GM19351 (cell line): ENCODE measurements around the gene SRD5A2.
"Not testable (repeated sequence)": the region's sequence is repeated elsewhere in the genome, so short reads cannot be mapped to it uniquely, and the experiment has no call there.

ENCODE experiments used
- ATAC-seq: cut with Tn5 transposase; IDR thresholded peaks from one replicate; pipeline ENCODE4 v1.9.1; 2021; ENCODE audit warnings: mild to moderate bottlenecking, moderate library complexity; ENCODE audit not compliant: unreplicated experiment

SRD5A2 gene

GRCh38 chr2:31534636-31535035 lies 46.1 kb downstream of the SRD5A2 start:
- no peak for ATAC-seq

DNA sequence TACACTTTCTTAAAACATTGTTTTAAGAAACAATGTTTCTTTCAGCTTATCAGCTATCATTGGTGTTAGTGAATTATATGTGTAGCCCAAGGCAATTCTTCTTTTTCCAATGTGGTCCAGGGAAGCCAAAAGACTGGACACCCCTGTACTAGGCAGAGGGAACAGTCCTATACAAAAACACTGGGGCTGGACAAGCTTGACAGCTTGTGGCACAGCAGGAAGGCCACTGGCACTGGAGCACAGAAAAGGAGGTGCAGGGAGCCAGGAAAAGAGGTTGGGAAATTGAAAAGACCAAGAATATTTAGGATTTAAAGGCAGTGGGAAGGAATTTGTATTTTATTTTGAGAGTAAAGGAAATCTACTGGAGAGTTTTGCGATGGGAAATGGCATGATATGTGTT lies 47.7 kb downstream of the SRD5A2 start:
- ATAC-seq: no peak

DNA sequence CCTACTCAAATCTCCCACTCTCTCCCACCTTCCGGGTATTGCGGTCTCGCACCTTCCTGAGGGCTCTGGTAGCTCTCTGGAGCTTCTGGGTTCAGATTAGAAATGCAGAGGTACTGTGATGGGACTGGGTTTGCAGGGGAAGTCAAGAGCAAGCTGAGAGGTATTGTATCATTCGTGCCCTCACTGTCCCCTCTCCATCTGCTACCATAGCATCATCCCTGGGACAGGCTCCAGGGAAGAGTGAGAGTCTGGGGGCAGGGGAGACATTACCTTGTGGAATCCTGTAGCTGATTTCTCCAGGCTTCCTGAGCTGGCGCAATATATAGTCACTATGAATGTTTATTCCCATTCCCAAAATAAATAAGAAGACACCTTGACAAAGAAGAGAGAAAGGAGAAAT lies 49.6 kb downstream of the SRD5A2 start:
- no peak for ATAC-seq

- ATAC-seq: no peak
These were observed 51.5 kb downstream of the SRD5A2 start for GRCh38 chr2:31529256-31529655.

- ATAC-seq: no peak
These were observed 51.9 kb downstream of the SRD5A2 start for GRCh38 chr2:31528823-31529222.

DNA sequence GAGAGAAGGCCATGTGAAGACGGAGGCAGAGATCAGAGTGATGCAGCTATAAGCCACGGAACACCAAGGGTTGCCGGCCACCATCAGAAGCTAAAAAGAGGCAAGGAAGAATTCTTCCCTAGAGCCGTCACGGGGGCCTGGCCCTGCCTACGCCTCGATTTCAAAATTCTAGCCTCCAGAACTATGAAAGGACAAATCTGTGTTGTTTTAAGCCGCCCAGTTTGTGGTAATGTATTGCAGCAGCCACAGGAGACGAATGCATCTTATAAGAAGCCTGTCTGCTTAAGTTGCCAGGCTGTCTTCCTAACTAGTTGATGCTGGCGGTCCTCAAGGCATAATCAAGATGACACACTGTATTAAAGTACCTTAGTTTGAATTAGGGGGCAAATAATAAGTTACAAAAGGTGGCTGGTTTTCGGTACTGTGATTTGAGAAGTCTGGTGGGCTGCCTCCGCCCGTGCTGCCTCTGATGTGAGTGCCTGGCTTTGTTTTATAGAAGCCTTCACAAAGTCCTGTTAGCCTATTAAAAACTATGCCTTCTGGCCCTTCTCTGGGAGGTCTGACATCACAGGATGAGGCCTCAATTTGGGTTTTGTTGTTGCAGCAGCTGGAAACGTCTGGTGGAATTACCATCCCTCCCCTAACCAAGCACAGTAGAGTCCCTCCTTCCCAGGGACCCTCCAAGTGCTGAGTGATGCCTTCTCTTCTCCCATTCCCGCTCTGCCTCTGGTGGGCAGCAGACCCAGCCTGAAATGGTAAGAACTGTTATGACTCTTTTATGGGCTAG lies 53.6 kb downstream of the SRD5A2 start:
- no peak for ATAC-seq

DNA sequence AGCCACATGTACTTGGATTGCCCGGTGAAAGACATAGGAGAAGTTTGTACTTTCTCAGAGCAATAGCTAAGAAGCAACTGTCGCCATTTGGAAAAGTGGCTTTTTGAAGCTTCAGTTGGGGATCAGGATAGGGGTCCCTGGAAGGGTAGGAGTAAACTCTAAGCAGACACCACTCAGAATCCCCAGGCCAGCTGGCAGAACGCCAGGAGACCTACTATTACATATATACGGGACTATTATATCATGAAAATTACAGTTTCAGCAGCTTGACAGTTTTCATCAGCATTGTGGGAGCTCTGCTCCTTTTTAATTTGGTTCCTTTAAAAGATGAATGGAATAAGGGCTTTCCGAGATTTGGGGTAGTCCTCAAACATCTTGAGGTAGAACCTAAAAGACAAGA lies 54.9 kb downstream of the SRD5A2 start:
- ATAC-seq: no peak

- no peak for ATAC-seq
These were observed 56.1 kb downstream of the SRD5A2 start for GRCh38 chr2:31524592-31524991.

- peak; percentile 72 for ATAC-seq
These were observed 56.8 kb downstream of the SRD5A2 start for GRCh38 chr2:31523871-31524492.

GRCh38 chr2:31522786-31523185 lies 58.0 kb downstream of the SRD5A2 start:
- ATAC-seq: no peak

DNA sequence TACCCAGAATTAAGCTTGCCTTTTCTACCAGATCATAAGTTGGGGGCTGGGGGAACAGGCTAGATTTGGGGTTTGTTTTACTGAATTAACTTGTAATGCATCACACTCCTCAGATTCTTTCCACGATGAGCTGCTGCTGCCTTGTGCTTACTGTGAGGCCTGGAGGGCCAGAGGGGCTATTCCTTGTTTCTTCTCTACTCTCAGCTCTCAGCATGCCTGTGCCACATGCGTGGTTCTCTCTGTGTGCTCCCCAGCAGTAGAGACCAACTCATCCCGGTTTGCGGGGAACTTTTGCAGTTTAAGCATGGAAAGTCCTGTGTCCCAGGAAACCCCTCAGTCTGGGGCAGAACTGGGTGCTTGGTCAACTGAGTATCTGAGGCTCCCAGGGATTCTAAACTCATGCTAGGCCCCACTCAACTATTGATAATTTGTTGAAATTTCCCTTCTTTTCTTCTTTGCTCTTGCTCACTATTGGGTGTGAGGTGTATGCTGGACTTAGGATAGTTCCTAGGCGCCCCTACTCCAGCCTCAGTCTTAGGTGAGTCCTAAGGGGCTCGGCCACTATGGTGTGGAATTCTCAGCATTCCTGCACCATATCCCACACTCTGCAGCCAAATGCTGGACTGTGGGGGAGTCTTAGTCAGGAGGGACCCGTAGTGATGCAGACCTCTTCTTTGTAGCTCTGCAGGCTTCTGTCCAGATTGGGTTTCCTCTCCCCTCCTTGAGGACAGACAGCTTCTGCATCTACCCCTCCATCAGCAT lies 63.1 kb downstream of the SRD5A2 start:
- no peak for ATAC-seq

DNA sequence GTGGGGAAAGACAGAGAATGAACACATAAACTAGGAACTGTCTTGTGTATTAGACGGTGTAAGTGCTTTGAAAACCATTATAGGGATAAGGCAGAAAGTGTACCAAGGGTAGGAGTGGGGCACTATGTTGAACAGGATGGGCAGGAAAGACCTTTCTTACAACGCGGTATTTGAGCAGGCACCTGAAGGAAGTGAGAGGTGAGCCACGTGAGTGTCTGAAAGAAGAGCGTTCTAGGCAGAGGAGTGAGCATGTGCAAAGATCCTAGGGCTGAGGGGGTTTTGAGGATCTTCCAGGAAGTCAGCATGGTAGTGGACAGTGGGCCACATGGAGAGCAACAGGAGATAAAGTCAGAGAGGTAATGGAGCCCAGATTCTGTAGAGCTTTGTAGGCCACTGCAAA lies 65.2 kb downstream of the SRD5A2 start:
- ATAC-seq: no peak

- no peak for ATAC-seq
These were observed 67.2 kb downstream of the SRD5A2 start for GRCh38 chr2:31513553-31513952.

- no peak for ATAC-seq
These were observed 69.4 kb downstream of the SRD5A2 start for GRCh38 chr2:31511376-31511775.

DNA sequence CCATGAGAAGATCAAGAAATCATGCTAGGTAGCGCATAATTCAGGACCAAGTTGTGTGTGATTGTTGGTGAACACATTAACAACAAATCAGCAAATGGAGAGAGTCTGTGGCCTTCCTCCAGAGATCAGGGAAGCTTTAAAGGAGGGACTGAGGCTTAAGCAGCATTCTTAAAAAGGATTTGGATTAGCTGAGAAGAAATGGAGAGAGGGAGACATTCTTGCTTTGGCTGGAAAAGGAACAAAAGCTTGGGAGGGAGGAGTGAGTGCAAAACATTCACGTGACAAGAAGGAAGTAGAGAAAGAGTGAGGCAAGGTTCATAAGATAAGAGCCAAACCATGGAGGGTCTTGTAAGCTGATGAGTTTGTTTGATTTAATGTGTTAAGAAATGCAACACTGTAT lies 75.6 kb downstream of the SRD5A2 start:
- no peak for ATAC-seq

GRCh38 chr2:31504311-31504710 lies 76.4 kb downstream of the SRD5A2 start:
- ATAC-seq: no peak

DNA sequence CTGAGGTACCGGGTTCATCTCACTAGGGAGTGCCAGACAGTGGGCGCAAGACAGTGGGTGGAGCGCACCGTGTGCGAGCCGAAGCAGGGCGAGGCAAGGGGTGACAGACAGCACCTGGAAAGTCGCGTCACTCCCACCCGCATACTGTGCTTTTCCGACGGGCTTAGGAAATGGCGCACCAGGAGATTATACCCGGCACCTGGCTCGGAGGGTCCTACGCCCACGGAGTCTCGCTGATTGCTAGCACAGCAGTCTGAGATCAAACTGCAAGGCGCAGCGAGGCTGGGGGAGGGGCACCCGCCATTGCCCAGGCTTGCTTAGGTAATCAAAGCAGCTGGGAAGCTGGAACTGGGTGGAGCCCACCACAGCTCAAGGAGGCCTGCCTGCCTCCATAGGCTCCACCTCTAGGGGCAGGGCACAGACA lies 84.3 kb downstream of the SRD5A2 start:
- ATAC-seq: not testable (repeated sequence)

GRCh38 chr2:31489339-31489738 lies 91.4 kb downstream of the SRD5A2 start:
- ATAC-seq: not testable (repeated sequence)

- ATAC-seq: no peak
These were observed 97.5 kb downstream of the SRD5A2 start for GRCh38 chr2:31483246-31483645.

- ATAC-seq: no peak
These were observed 104.1 kb downstream of the SRD5A2 start for GRCh38 chr2:31476511-31477180.

- ATAC-seq: no peak
These were observed 105.0 kb downstream of the SRD5A2 start for GRCh38 chr2:31475692-31476091.
